Measurements from ENCODE around the gene KBTBD12. TPM values are rescaled to one million over a fixed set of nuclear protein-coding genes. Genes with fewer than 3 reads are reported as not detected.

The KBTBD12 gene
- polyA plus RNA-seq, 1 experiment = not detected

DNA sequence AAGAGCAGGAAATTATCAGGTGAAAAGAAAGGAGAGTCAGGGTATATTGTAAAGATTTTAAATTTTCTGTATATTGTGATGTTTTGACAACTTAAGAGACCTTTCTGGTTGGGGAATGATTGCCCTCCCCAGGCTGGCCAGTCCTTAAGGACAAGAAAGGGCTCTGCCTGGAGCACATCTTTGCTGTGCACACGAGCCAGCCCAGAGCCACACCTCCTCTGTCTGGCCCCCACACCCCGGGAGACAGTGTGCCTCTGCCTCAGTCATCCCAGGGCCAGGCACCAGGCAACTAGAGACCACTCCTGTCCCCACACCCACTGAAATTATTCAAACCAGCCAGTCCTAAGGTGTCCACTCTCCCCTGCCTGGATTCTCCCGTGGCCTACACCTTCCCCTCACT lies 67.1 kb downstream of the KBTBD12 start:
- ChIA-PET POLR2A (no interaction called here), CTCF (no interaction called here)
- Histone ChIP-seq H3K27ac (ENCODE audit: low read depth, low read length) (no peak overlapping the region), H3K4me3 (ENCODE audit: low read depth, low read length) (no peak overlapping the region), H3K9me3 (ENCODE audit: control insufficient read depth, insufficient read depth, low read length) (no peaks in the 10 kb centered on the region), H3K27me3 (ENCODE audit: control insufficient read depth, insufficient read depth, low read length) (peaks cover 23% of the 10 kb centered on the region)
- no peak for DNase-seq (ENCODE audit: low read depth, low spot score)
- TF ChIP-seq, protein P1, sequence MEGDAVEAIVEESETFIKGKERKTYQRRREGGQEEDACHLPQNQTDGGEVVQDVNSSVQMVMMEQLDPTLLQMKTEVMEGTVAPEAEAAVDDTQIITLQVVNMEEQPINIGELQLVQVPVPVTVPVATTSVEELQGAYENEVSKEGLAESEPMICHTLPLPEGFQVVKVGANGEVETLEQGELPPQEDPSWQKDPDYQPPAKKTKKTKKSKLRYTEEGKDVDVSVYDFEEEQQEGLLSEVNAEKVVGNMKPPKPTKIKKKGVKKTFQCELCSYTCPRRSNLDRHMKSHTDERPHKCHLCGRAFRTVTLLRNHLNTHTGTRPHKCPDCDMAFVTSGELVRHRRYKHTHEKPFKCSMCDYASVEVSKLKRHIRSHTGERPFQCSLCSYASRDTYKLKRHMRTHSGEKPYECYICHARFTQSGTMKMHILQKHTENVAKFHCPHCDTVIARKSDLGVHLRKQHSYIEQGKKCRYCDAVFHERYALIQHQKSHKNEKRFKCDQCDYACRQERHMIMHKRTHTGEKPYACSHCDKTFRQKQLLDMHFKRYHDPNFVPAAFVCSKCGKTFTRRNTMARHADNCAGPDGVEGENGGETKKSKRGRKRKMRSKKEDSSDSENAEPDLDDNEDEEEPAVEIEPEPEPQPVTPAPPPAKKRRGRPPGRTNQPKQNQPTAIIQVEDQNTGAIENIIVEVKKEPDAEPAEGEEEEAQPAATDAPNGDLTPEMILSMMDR (IDR thresholded peaks at IDR 0.05; ENCODE audit: low read depth, low read length) = no peak

DNA sequence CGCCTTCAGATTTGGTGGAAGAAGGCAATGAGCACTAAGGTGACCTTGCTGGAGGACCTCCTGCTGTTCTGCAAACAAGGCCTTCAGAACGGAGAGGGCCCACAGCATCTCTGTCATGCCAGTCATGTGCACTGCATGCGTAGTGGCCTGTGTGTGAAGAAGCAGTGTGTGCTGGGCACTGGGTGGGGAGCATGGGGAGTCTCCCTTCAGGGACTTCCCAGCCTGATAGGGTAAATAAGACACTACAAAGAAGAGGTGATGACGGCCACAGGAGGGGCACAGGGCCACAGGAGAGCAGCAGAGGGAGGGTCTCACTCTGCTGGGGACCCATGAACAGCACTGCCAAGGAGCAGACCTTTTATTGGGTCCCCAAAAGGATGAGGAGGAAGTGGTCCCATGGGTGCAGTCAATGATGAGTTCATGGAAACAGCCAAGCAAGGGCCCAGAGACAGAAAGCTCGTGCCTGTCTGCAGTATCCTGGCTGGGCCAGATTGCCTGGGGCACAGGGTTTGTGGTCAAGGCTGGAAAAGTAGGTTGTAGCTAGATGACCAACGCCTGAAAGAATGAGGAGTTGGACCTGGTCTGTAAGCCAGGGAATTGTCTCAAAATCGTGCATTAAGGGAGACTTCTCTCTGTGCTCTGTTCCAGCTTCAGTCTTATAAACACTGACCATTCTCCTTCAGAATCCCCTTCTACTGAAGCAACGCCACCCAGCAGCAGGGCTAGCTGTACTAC lies 69.4 kb downstream of the KBTBD12 start:
- CTCF ChIA-PET = no interaction called here
- Histone ChIP-seq H3K4me3 (ENCODE audit: low read depth, low read length) (no peak overlapping the region), H3K27me3 (ENCODE audit: control insufficient read depth, insufficient read depth, low read length) (peaks cover 27% of the 10 kb centered on the region), H3K9me3 (ENCODE audit: control insufficient read depth, insufficient read depth, low read length) (no peaks in the 10 kb centered on the region), H3K27ac (ENCODE audit: low read depth, low read length) (no peak overlapping the region)
- TF ChIP-seq, protein P1 (IDR thresholded peaks at IDR 0.05; ENCODE audit: low read depth, low read length) = no peak
- POLR2A ChIA-PET = no interaction called here
- no peak for DNase-seq (ENCODE audit: low read depth, low spot score)

DNA sequence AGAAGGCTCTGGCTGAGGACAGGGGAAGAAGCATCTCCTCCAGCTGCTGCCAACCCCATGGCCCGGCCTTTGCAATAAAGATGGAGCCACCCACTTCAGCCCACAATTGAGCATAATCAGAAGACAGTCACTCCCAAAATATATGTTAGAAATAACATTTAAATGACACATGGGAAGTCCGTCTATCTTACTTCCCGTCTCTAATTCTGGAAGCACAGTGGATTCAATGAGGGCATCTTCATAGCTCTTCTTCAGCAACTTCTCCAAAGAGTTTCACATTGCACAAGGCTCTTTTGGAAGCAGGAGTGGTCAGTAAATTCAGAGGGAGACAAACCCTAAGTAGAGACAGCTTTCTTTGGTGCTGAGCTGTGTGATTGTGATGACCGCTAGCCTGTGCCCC lies 70.2 kb downstream of the KBTBD12 start:
- POLR2A ChIA-PET = no interaction called here
- no peaks in the 10 kb centered on the region; the same call in 1 of the 2 replicates for H3K9me3 ChIP-seq (ENCODE audit: control insufficient read depth, insufficient read depth, low read length)
- H3K27ac ChIP-seq (ENCODE audit: low read depth, low read length) = no peak overlapping the region
- H3K27me3 ChIP-seq (ENCODE audit: control insufficient read depth, insufficient read depth, low read length) = peaks cover 30% of the 10 kb centered on the region
- H3K4me3 ChIP-seq (ENCODE audit: low read depth, low read length) = no peak overlapping the region
- no peak for DNase-seq (ENCODE audit: low read depth, low spot score)
- TF ChIP-seq, protein P1 (IDR thresholded peaks at IDR 0.05; ENCODE audit: low read depth, low read length) = no peak
- CTCF ChIA-PET = no interaction called here

DNA sequence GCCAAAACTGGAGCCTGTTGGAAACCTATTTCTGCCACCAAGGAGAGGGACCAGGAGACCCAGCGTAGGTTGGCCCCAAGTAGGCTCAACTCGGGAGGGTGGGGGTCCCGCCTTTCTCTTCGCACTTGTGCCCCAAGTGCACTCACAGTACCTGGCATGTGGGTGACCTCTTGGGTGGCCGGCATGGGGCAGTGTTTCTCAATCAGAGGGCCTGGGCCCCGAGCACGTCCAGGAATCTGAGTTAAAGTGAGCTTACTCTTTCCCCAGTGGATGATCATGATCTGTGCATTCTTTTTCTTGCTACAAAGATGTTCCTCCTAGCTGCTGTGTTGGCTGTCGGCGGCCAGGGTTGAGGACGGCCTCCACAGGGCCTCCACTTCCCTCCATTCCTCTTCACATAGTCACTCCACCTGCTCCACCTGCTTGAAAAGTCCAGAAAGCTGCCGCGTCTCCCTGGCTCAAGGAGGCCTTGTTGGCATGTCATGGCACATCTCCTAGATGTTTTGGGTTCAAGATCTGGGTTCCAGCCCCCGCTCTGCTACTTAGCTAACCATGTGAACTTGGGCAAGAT lies 70.7 kb downstream of the KBTBD12 start:
- no peak overlapping the region for H3K4me3 ChIP-seq (ENCODE audit: low read depth, low read length)
- H3K27me3 ChIP-seq (ENCODE audit: control insufficient read depth, insufficient read depth, low read length) = peaks cover 31% of the 10 kb centered on the region
- POLR2A ChIA-PET = no interaction called here
- no peaks in the 10 kb centered on the region; the same call in 1 of the 2 replicates for H3K9me3 ChIP-seq (ENCODE audit: control insufficient read depth, insufficient read depth, low read length)
- TF ChIP-seq, protein P1 (IDR thresholded peaks at IDR 0.05; ENCODE audit: low read depth, low read length) = no peak
- no peak overlapping the region for H3K27ac ChIP-seq (ENCODE audit: low read depth, low read length)
- DNase-seq (ENCODE audit: low read depth, low spot score) = no peak
- CTCF ChIA-PET = no interaction called here

DNA sequence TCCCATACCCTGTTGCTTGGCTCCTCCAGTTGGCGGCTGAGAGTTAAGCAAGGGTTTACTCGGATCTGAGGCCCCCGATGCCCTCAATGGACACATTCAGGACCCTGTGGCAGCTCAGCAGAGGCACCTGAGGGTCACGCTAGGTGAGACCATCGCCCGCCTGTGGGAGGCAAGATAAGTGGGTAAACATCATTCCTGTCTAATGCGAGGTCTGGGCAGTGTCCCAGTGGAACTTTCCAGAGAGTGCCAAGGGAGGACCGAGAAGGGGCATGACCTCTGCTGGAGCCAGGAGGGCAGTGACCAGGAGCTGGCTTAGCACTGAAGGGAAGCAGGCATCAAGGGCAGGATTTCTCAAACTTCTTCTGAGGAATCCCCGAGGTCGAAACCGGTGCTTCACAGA lies 71.8 kb downstream of the KBTBD12 start:
- CTCF ChIA-PET = no interaction called here
- Histone ChIP-seq H3K9me3 (ENCODE audit: control insufficient read depth, insufficient read depth, low read length) (no peaks in the 10 kb centered on the region; the same call in 1 of the 2 replicates), H3K27ac (ENCODE audit: low read depth, low read length) (no peak overlapping the region), H3K4me3 (ENCODE audit: low read depth, low read length) (no peak overlapping the region), H3K27me3 (ENCODE audit: control insufficient read depth, insufficient read depth, low read length) (peaks cover 31% of the 10 kb centered on the region)
- POLR2A ChIA-PET = no interaction called here
- TF ChIP-seq, protein P1 (IDR thresholded peaks at IDR 0.05; ENCODE audit: low read depth, low read length) = no peak
- DNase-seq (ENCODE audit: low read depth, low spot score) = no peak

All from AG04450 (cell line).